Purkinje cell (primary cell): ENCODE data around the gene MT1E. TPM values are rescaled to one million over a fixed set of nuclear protein-coding genes. Genes with fewer than 3 reads are reported as not detected.

ENCODE experiments used
- polyA plus RNA-seq: library from polyadenylated mRNA; unstranded; fragments of >200 nt; fragmentation: Nextera tagmentation; gene quantifications from 2 replicates; pipeline ENCODE4 v1.2.1, GENCODE V29; 2014

Gene MT1E
- 34.2 and 49.3 TPM in 2 replicates for polyA plus RNA-seq

GRCh38 chr16:56625140-56625942 lies at the start of gene MT1E:
Gene MT1E (plus strand): TSS chr16:56625781. CDS start chr16:56625852, 71 bp downstream.

GRCh38 chr16:56589141-56590039 lies 36.2 kb upstream of the MT1E start, which contains the start of gene MT3:
Gene MT3 (plus strand): TSS chr16:56589528. CDS start chr16:56589591, 63 bp downstream.

GRCh38 chr16:56608043-56608875 lies 17.3 kb upstream of the MT1E start, which contains the start of gene MT2A:
Gene MT2A (plus strand): TSS chr16:56608584. CDS start chr16:56608656, 72 bp downstream.

GRCh38 chr16:56632156-56632847 lies 6.7 kb downstream of the MT1E start, which contains the start of gene MT1M:
Gene MT1M (plus strand): TSS chr16:56632659. CDS start chr16:56632732, 73 bp downstream.

GRCh38 chr16:56637814-56638750 lies 12.5 kb downstream of the MT1E start, which contains the start of gene MT1A:
Gene MT1A (plus strand): TSS chr16:56638666. CDS start chr16:56638739, 73 bp downstream.

GRCh38 chr16:56651586-56651985 lies 26.0 kb downstream of the MT1E start, which contains the start of gene MT1B:
Gene MT1B (plus strand): TSS chr16:56651886. CDS start chr16:56651954, 68 bp downstream.

GRCh38 chr16:56657555-56658326 lies 32.2 kb downstream of the MT1E start, which contains the start of gene MT1F:
Gene MT1F (plus strand): TSS chr16:56657959. CDS start chr16:56658059, 100 bp downstream.

GRCh38 chr16:56667581-56668571 lies 42.3 kb downstream of the MT1E start, which contains the start of gene MT1G:
Gene MT1G (minus strand): TSS chr16:56668065. CDS start chr16:56667993, 72 bp downstream.

GRCh38 chr16:56669005-56669839 lies 43.6 kb downstream of the MT1E start, which contains the start of gene MT1H:
Gene MT1H (plus strand): TSS chr16:56669814. CDS start chr16:56669885, 71 bp downstream.

Other genes starting within 250 kb of the MT1E start
- gene AMFR, start 200.2 kb upstream of the MT1E start, polyA plus RNA-seq: 42.6 and 42.7 TPM in 2 replicates
- 37.6 and 46.9 TPM in 2 replicates for gene NUDT21, start 174.4 kb upstream of the MT1E start, polyA plus RNA-seq
- 12.3 and 25.2 TPM in 2 replicates for gene OGFOD1, start 174.2 kb upstream of the MT1E start, polyA plus RNA-seq
- 36.6 and 49.7 TPM in 2 replicates for gene BBS2, start 105.8 kb upstream of the MT1E start, polyA plus RNA-seq
- not detected in 2 replicates for gene MT4, start 60.7 kb upstream of the MT1E start, polyA plus RNA-seq
- gene MT3, start 36.3 kb upstream of the MT1E start, polyA plus RNA-seq: 349 and 352 TPM in 2 replicates
- gene MT2A, start 17.2 kb upstream of the MT1E start, polyA plus RNA-seq: 58.8 and 63.5 TPM in 2 replicates
- 3.7 and 6.7 TPM in 2 replicates for gene MT1M, start 6.9 kb downstream of the MT1E start, polyA plus RNA-seq
- gene MT1A, start 12.9 kb downstream of the MT1E start, polyA plus RNA-seq: 3.5 TPM in 1 of 2 replicates, not detected in the other
- not detected in 2 replicates for gene MT1B, start 26.1 kb downstream of the MT1E start, polyA plus RNA-seq
- gene MT1F, start 32.2 kb downstream of the MT1E start, polyA plus RNA-seq: 3.5 and 4.8 TPM in 2 replicates
- 8.2 and 9.3 TPM in 2 replicates for gene MT1G, start 42.3 kb downstream of the MT1E start, polyA plus RNA-seq
- not detected in 2 replicates for gene MT1H, start 44.0 kb downstream of the MT1E start, polyA plus RNA-seq
- gene MT1X, start 56.7 kb downstream of the MT1E start, polyA plus RNA-seq: 397 and 562 TPM in 2 replicates
- 395 and 529 TPM in 2 replicates for gene NUP93, start 104.3 kb downstream of the MT1E start, polyA plus RNA-seq
- 0.09 and 0.20 TPM in 2 replicates for gene SLC12A3, start 239.4 kb downstream of the MT1E start, polyA plus RNA-seq